HepG2 (cell line): Measurements from ENCODE around the gene GPS1. TPM values are rescaled to one million over a fixed set of nuclear protein-coding genes. Genes with fewer than 3 reads are reported as not detected.

Source experiments
- CBX5 ChIP-seq: sonication (generic); formaldehyde crosslinking; IDR thresholded peaks from 2 replicates; pipeline ENCODE4 v1.4.0; 2020; ENCODE audit warnings: missing genetic modification reagents, borderline replicate concordance
- HNRNPH1 ChIP-seq: fragments of 200-400 bp; formaldehyde crosslinking; optimal IDR thresholded peaks from 2 replicates; pipeline ENCODE3; 2017; ENCODE audit warnings: mild to moderate bottlenecking, low read depth, low read length
- JUNB ChIP-seq: sonication (generic); formaldehyde crosslinking; IDR thresholded peaks from 2 replicates; pipeline ENCODE4 v1.8.0; 2022; ENCODE audit warnings: missing genetic modification reagents, mild to moderate bottlenecking, borderline replicate concordance
- KAT7 ChIP-seq: IDR thresholded peaks from 2 replicates; pipeline ENCODE4 v1.6.1; 2018; ENCODE audit warnings: borderline replicate concordance, missing compliant biosample characterization
- MED8 ChIP-seq: sonication (generic); formaldehyde crosslinking; IDR thresholded peaks from 2 replicates; pipeline ENCODE4 v1.8.1; 2023; ENCODE audit warnings: mild to moderate bottlenecking, missing genetic modification reagents; ENCODE audit not compliant: insufficient replicate concordance
- MXI1 ChIP-seq: IDR thresholded peaks from 3 replicates; pipeline ENCODE4 v1.6.1; 2012; ENCODE audit warnings: low read depth, low read length, inconsistent platforms, borderline replicate concordance
- NBN ChIP-seq: fragments of 450-650 bp; conservative IDR thresholded peaks from 2 replicates; pipeline ENCODE4 v1.6.1; 2017
- NFKBIZ ChIP-seq: IDR thresholded peaks from 2 replicates; pipeline ENCODE4 v1.6.1; 2018; ENCODE audit warnings: missing genetic modification reagents, missing compliant biosample characterization
- SP5 ChIP-seq: IDR thresholded peaks from 2 replicates; pipeline ENCODE4 v1.6.1; 2016; ENCODE audit warnings: low read depth, borderline replicate concordance
- SRSF1 ChIP-seq: fragments of 200-400 bp; formaldehyde crosslinking; optimal IDR thresholded peaks from 2 replicates; pipeline ENCODE3; 2017; ENCODE audit warnings: mild to moderate bottlenecking, low read depth, low read length, moderate library complexity
- YY1 ChIP-seq: IDR thresholded peaks from 2 replicates; pipeline ENCODE4 v1.6.1; 2011; ENCODE audit warnings: low read length, low read depth, moderate library complexity, mild to moderate bottlenecking; ENCODE audit not compliant: insufficient read depth, insufficient replicate concordance
- ZKSCAN1 ChIP-seq: fragments of 150-350 bp; IDR thresholded peaks from 2 replicates; pipeline ENCODE4 v1.6.1; 2014; ENCODE audit warnings: low read length
- ZNF260 ChIP-seq: sonication (generic); formaldehyde crosslinking; IDR thresholded peaks from 2 replicates; pipeline ENCODE4 v1.4.0; 2020; ENCODE audit warnings: missing genetic modification reagents, low read depth, mild to moderate bottlenecking, borderline replicate concordance
- ZNF33B ChIP-seq: sonication (generic); formaldehyde crosslinking; IDR thresholded peaks from 2 replicates; pipeline ENCODE4 v1.5.1; 2020; ENCODE audit warnings: mild to moderate bottlenecking, missing genetic modification reagents
- ZNF772 ChIP-seq: sonication (generic); formaldehyde crosslinking; IDR thresholded peaks from 2 replicates; pipeline ENCODE4 v1.5.0; 2020; ENCODE audit warnings: mild to moderate bottlenecking, missing genetic modification reagents
- ZNF776 ChIP-seq: sonication (generic); formaldehyde crosslinking; IDR thresholded peaks from 2 replicates; pipeline ENCODE4 v1.4.0; 2020; ENCODE audit warnings: mild to moderate bottlenecking, missing genetic modification reagents
- ZNF883 ChIP-seq: sonication (generic); formaldehyde crosslinking; IDR thresholded peaks from 2 replicates; pipeline ENCODE4 v1.5.1; 2020; ENCODE audit warnings: mild to moderate bottlenecking, missing genetic modification reagents; ENCODE audit errors: not compliant biosample characterization
- polyA plus RNA-seq, 8 experiments: library from polyadenylated mRNA; depleted of rRNA in 3 of 8; stranded (reverse) in 7 of 8; unstranded in 1 of 8; fragments of >200 nt; fragmentation: Illumina TruSeq in 4 of 8; extraction: Trizol in 4 of 8; gene quantifications; 2 replicates each; pipeline versions ENCODE4 v1.2.1 to v1.2.3, GENCODE V29; 2011 to 2016; ENCODE audit warnings: low read depth in 4 of 8, missing spikeins in 1 of 8, mixed read lengths in 1 of 8; ENCODE audit not compliant: insufficient read depth in 1 of 8
- total RNA-seq, 5 experiments: library from RNA; depleted of rRNA; stranded (reverse); fragments of >200 nt; fragmentation: Illumina TruSeq; extraction: Trizol; gene quantifications; 2 replicates each; pipeline ENCODE4 v1.2.3, GENCODE V29; 2016; ENCODE audit warnings: low read depth in 1 of 5
- TF ChIP-seq, protein P1 (sequence below): sonication (generic); formaldehyde crosslinking; IDR thresholded peaks from 2 replicates; pipeline ENCODE4 v1.8.1; 2023; ENCODE audit warnings: mild to moderate bottlenecking, missing genetic modification reagents, borderline replicate concordance
- TF ChIP-seq, protein P2 (sequence below): sonication (generic); formaldehyde crosslinking; IDR thresholded peaks from 2 replicates; pipeline ENCODE4 v1.8.0; 2022; ENCODE audit warnings: missing genetic modification reagents, mild to moderate bottlenecking, inconsistent platforms, borderline replicate concordance
- TF ChIP-seq, protein P3 (sequence below), 2 experiments: sonication (generic) in 1 of 2; formaldehyde crosslinking in 1 of 2; IDR thresholded peaks; 2 replicates each; pipeline versions ENCODE4 v1.6.1 to v1.9.0; 2014 to 2022; ENCODE audit warnings: antibody characterized with exemption in 1 of 2, borderline replicate concordance in 1 of 2, inconsistent platforms in 1 of 2, low read depth in 1 of 2, missing genetic modification reagents in 1 of 2

The GPS1 gene
- total and polyA plus RNA-seq, 2 of the 13 experiments (the other 11 are each of a cell fraction or from before 2014, with no cell fraction given), result 124 to 128 TPM

DNA sequence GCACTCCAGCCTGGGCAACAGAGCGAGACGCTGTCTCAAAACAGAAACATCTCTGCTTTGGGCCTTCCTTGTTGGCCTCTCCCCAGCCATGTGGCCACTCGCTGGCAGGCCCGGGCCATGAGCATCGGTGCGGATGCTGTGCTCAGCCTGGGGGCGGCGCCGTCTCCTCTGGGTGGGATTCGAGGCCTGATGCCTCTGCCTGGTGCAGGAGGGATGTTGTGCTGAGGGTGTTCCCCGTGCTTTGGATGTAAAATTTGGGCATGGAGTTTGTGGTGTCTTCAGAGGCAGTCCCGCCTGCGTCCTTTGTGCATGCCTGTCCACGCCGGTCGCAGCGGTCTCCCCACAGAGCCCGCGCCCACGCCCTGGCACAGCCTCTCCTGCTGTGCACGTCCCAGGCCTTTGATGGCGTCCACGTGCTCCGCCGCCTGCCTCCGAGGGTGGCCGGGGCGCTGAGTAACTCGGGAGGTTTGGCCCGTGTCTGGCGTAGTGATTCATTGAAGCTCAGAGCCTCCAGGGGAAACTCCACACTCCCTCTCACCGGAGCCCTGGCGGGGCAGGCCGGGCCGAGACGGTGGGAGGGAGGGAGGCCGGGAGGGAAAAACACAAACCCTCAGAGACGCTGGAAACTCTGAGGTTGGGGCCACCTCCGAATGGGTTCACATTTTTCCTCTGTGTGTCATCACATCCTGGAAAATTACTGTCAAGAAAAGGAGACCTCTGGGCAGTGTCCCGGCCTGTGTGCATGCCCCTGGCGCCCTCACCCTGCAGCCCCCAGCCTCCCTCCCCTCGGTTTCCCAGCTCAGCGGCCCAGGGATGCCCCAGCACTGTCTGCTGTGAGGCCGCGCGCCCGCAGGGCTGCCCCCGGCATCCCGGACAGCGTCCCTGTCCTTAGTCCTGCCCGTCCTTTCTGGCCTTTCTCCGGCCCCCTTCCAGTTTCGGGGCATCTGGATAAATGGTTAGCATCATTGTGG lies 48.0 kb upstream of the GPS1 start (continued):
- peak; percentile 90 for TF ChIP-seq ZNF883 (CRISPR knock-in tag)
- 0 out of 2 replicates have a peak, but pooled peaks have one; percentile 70 for TF ChIP-seq ZNF33B (CRISPR knock-in tag)
- TF ChIP-seq, protein P1, sequence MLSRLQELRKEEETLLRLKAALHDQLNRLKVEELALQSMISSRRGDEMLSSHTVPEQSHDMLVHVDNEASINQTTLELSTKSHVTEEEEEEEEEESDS (CRISPR knock-in tag), result no peak; the same call in 1 of the 2 replicates
- TF ChIP-seq MED8, result peak; percentile 72
- no peak for TF ChIP-seq ZKSCAN1
- peak; percentile 24 for TF ChIP-seq SRSF1
- TF ChIP-seq CBX5 (CRISPR knock-in tag), result peak; percentile 87; the same call in 1 of the 2 replicates
- TF ChIP-seq SP5 (CRISPR knock-in tag), result peak; percentile 45; the same call in 1 of the 2 replicates
- peak; percentile 97 for TF ChIP-seq ZNF772 (CRISPR knock-in tag)
- no peak for TF ChIP-seq HNRNPH1
- TF ChIP-seq KAT7 (CRISPR knock-in tag), result peak; percentile 90; the same call in 1 of the 2 replicates
- peak; percentile 10 for TF ChIP-seq YY1
- TF ChIP-seq NFKBIZ (CRISPR knock-in tag), result peak; percentile 83; the same call in 1 of the 2 replicates
- TF ChIP-seq ZNF260 (CRISPR knock-in tag), result 0 out of 2 replicates have a peak, but pooled peaks have one; percentile 70
- TF ChIP-seq, protein P2, sequence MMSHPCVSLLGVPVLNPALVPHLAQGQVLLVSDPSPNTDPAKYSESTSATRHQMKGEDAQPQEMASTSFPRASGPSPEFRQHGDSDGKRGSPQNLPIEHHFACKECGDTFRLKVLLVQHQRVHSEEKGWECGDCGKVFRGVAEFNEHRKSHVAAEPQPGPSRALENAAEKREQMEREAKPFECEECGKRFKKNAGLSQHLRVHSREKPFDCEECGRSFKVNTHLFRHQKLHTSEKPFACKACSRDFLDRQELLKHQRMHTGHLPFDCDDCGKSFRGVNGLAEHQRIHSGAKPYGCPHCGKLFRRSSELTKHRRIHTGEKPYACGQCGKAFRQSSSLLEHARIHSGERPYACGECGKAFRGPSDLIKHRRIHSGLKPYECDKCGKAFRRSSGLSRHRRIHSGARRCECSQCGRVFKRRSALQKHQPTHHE (CRISPR knock-in tag), result no peak; the same call in 1 of the 2 replicates
- no peak for TF ChIP-seq NBN
- peak; percentile 60; the same call in 1 of the 2 replicates for TF ChIP-seq ZNF776 (CRISPR knock-in tag)
- 0 out of 2 replicates have a peak, but pooled peaks have one; percentile 20 for TF ChIP-seq JUNB (CRISPR knock-in tag)
- TF ChIP-seq, protein P3, sequence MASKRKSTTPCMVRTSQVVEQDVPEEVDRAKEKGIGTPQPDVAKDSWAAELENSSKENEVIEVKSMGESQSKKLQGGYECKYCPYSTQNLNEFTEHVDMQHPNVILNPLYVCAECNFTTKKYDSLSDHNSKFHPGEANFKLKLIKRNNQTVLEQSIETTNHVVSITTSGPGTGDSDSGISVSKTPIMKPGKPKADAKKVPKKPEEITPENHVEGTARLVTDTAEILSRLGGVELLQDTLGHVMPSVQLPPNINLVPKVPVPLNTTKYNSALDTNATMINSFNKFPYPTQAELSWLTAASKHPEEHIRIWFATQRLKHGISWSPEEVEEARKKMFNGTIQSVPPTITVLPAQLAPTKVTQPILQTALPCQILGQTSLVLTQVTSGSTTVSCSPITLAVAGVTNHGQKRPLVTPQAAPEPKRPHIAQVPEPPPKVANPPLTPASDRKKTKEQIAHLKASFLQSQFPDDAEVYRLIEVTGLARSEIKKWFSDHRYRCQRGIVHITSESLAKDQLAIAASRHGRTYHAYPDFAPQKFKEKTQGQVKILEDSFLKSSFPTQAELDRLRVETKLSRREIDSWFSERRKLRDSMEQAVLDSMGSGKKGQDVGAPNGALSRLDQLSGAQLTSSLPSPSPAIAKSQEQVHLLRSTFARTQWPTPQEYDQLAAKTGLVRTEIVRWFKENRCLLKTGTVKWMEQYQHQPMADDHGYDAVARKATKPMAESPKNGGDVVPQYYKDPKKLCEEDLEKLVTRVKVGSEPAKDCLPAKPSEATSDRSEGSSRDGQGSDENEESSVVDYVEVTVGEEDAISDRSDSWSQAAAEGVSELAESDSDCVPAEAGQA (IDR thresholded peaks at IDR 0.05; ENCODE audit: low read depth), result peak; percentile 76
- TF ChIP-seq, protein P3 (CRISPR knock-in tag; IDR thresholded peaks at IDR 0.05; ENCODE audit: borderline replicate concordance), result no peak; the same call in 1 of the 2 replicates
- TF ChIP-seq MXI1, result peak; percentile 75; the same call in 1 of the 3 replicates
